ENCODE data around the gene FBXW11.
A peak's percentile ranks its signal among the peaks of the same experiment; 100 is the strongest.

The FBXW11 gene

GRCh38 chr5:172006321-172007174 is at the start of gene FBXW11:
FBXW11 (minus strand) TSS chr5:172006638; CDS start chr5:172006502, 136 bp downstream.
- in situ Hi-C loops (cut with MboI; ENCODE audit: low sequenced_read_pairs): no loop called here

GRCh38 chr5:172055996-172056395 is 49.6 kb upstream of the FBXW11 start:
- no peak for DNase-seq (ENCODE audit: low spot score in 2 of 2)
- in situ Hi-C loops (cut with MboI; ENCODE audit: low sequenced_read_pairs): no loop called here
- Histone ChIP-seq H3K27me3 (ENCODE audit: low read depth) (no peaks in the 10 kb centered on the region), H3K4me3 (no peak overlapping the region), H3K9me3 (no peaks in the 10 kb centered on the region), H3K4me1 (no peaks in the 10 kb centered on the region), H3K36me3 (replicated peaks) (no peaks in the 10 kb centered on the region)

More at GRCh38 chr5:172006321-172007174, at the start of gene FBXW11:
- Histone ChIP-seq H3K9me3 (no peaks in the 10 kb centered on the region), H3K4me3 (peak within 1 kb of the TSS; percentile 95), H3K27me3 (ENCODE audit: low read depth) (no peaks in the 10 kb centered on the region), H3K36me3 (replicated peaks) (peaks cover 10% of the 10 kb centered on the region), H3K4me1 (peaks cover 48% of the 10 kb centered on the region)
- peak; percentile 95 to 97 for DNase-seq (ENCODE audit: low spot score in 2 of 2)

- Histone ChIP-seq H3K4me3 (no peak overlapping the region), H3K36me3 (replicated peaks) (no peaks in the 10 kb centered on the region)
- in situ Hi-C loops (cut with MboI; ENCODE audit: low sequenced_read_pairs): no loop called here
These were observed 49.0 kb upstream of the FBXW11 start for GRCh38 chr5:172055421-172055820.

GRCh38 chr5:172054611-172055153 is 48.2 kb upstream of the FBXW11 start:
- H3K36me3 ChIP-seq (replicated peaks): no peaks in the 10 kb centered on the region

More at GRCh38 chr5:172055421-172055820, 49.0 kb upstream of the FBXW11 start:
- Histone ChIP-seq H3K27me3 (ENCODE audit: low read depth) (no peaks in the 10 kb centered on the region), H3K4me1 (no peaks in the 10 kb centered on the region), H3K9me3 (no peaks in the 10 kb centered on the region)
- DNase-seq (ENCODE audit: low spot score in 2 of 2): no peak

GRCh38 chr5:172052450-172053236 is 46.2 kb upstream of the FBXW11 start:
- H3K4me3 ChIP-seq: no peak overlapping the region
- H3K9me3 ChIP-seq: no peaks in the 10 kb centered on the region
- DNase-seq (ENCODE audit: low spot score in 2 of 2): no peak
- in situ Hi-C loops (cut with MboI; ENCODE audit: low sequenced_read_pairs): no loop called here
- no peaks in the 10 kb centered on the region; the same call in 1 of the 2 replicates for H3K4me1 ChIP-seq
- H3K36me3 ChIP-seq (replicated peaks): no peaks in the 10 kb centered on the region
- no peaks in the 10 kb centered on the region for H3K27me3 ChIP-seq (ENCODE audit: low read depth)

More at GRCh38 chr5:172054611-172055153, 48.2 kb upstream of the FBXW11 start:
- DNase-seq (ENCODE audit: low spot score in 2 of 2): no peak
- Histone ChIP-seq H3K4me3 (no peak overlapping the region), H3K4me1 (no peaks in the 10 kb centered on the region), H3K9me3 (no peaks in the 10 kb centered on the region), H3K27me3 (ENCODE audit: low read depth) (no peaks in the 10 kb centered on the region)
- in situ Hi-C loops (cut with MboI; ENCODE audit: low sequenced_read_pairs): no loop called here

GRCh38 chr5:172051643-172052339 is 45.4 kb upstream of the FBXW11 start:
- Histone ChIP-seq H3K36me3 (replicated peaks) (no peaks in the 10 kb centered on the region), H3K4me3 (no peak overlapping the region), H3K27me3 (ENCODE audit: low read depth) (no peaks in the 10 kb centered on the region), H3K9me3 (no peaks in the 10 kb centered on the region), H3K4me1 (no peaks in the 10 kb centered on the region; the same call in 1 of the 2 replicates)
- no peak for DNase-seq (ENCODE audit: low spot score in 2 of 2)
- in situ Hi-C loops (cut with MboI; ENCODE audit: low sequenced_read_pairs): no loop called here

GRCh38 chr5:172050080-172050479 is 43.6 kb upstream of the FBXW11 start:
- in situ Hi-C loops (cut with MboI; ENCODE audit: low sequenced_read_pairs): no loop called here

GRCh38 chr5:172049226-172049796 is 42.9 kb upstream of the FBXW11 start:
- DNase-seq (ENCODE audit: low spot score in 2 of 2): no peak
- H3K4me1 ChIP-seq: no peaks in the 10 kb centered on the region; the same call in 1 of the 2 replicates
- in situ Hi-C loops (cut with MboI; ENCODE audit: low sequenced_read_pairs): no loop called here
- no peak overlapping the region for H3K4me3 ChIP-seq
- no peaks in the 10 kb centered on the region for H3K9me3 ChIP-seq
- no peaks in the 10 kb centered on the region for H3K27me3 ChIP-seq (ENCODE audit: low read depth)
- no peaks in the 10 kb centered on the region for H3K36me3 ChIP-seq (replicated peaks)

More at GRCh38 chr5:172050080-172050479, 43.6 kb upstream of the FBXW11 start:
- H3K9me3 ChIP-seq: no peaks in the 10 kb centered on the region
- H3K27me3 ChIP-seq (ENCODE audit: low read depth): no peaks in the 10 kb centered on the region
- no peaks in the 10 kb centered on the region for H3K36me3 ChIP-seq (replicated peaks)
- no peaks in the 10 kb centered on the region; the same call in 1 of the 2 replicates for H3K4me1 ChIP-seq
- DNase-seq (ENCODE audit: low spot score in 2 of 2): no peak
- no peak overlapping the region for H3K4me3 ChIP-seq

- in situ Hi-C loops (cut with MboI; ENCODE audit: low sequenced_read_pairs): no loop called here
- Histone ChIP-seq H3K27me3 (ENCODE audit: low read depth) (no peaks in the 10 kb centered on the region), H3K9me3 (no peaks in the 10 kb centered on the region), H3K36me3 (replicated peaks) (no peaks in the 10 kb centered on the region), H3K4me1 (no peaks in the 10 kb centered on the region; the same call in 1 of the 2 replicates), H3K4me3 (no peak overlapping the region)
- no peak for DNase-seq (ENCODE audit: low spot score in 2 of 2)
These were observed 42.2 kb upstream of the FBXW11 start for GRCh38 chr5:172048539-172049101.

- Histone ChIP-seq H3K9me3 (no peaks in the 10 kb centered on the region), H3K36me3 (replicated peaks) (no peaks in the 10 kb centered on the region), H3K4me1 (no peaks in the 10 kb centered on the region; the same call in 1 of the 2 replicates), H3K27me3 (ENCODE audit: low read depth) (no peaks in the 10 kb centered on the region), H3K4me3 (no peak overlapping the region)
- DNase-seq (ENCODE audit: low spot score in 2 of 2): no peak
- in situ Hi-C loops (cut with MboI; ENCODE audit: low sequenced_read_pairs): no loop called here
These were observed 41.7 kb upstream of the FBXW11 start for GRCh38 chr5:172048170-172048422.

GRCh38 chr5:172046593-172046992 is 40.2 kb upstream of the FBXW11 start:
- in situ Hi-C loops (cut with MboI; ENCODE audit: low sequenced_read_pairs): no loop called here
- H3K36me3 ChIP-seq (replicated peaks): no peaks in the 10 kb centered on the region
- DNase-seq (ENCODE audit: low spot score in 2 of 2): no peak
- no peak overlapping the region for H3K4me3 ChIP-seq
- H3K4me1 ChIP-seq: no peaks in the 10 kb centered on the region; the same call in 1 of the 2 replicates
- H3K27me3 ChIP-seq (ENCODE audit: low read depth): no peaks in the 10 kb centered on the region
- H3K9me3 ChIP-seq: no peaks in the 10 kb centered on the region

GRCh38 chr5:172045315-172045632 is 38.8 kb upstream of the FBXW11 start:
- no peak for DNase-seq (ENCODE audit: low spot score in 2 of 2)
- in situ Hi-C loops (cut with MboI; ENCODE audit: low sequenced_read_pairs): no loop called here
- H3K36me3 ChIP-seq (replicated peaks): no peaks in the 10 kb centered on the region
- H3K4me1 ChIP-seq: no peaks in the 10 kb centered on the region; the same call in 1 of the 2 replicates
- no peaks in the 10 kb centered on the region for H3K27me3 ChIP-seq (ENCODE audit: low read depth)
- H3K9me3 ChIP-seq: no peaks in the 10 kb centered on the region
- H3K4me3 ChIP-seq: no peak overlapping the region

Data from HAP-1 (cell line).